Esophagus muscularis mucosa (tissue), 2 donors: Measurements from ENCODE around the gene USP5.

ENCODE experiments used
- POLR2A ChIP-seq: fragments of 450-650 bp; IDR thresholded peaks from one replicate; pipeline ENCODE4 v1.6.1; 2017; ENCODE audit warnings: antibody characterized with exemption, moderate library complexity, mild to moderate bottlenecking, low read depth
- POLR2AphosphoS5 ChIP-seq, 2 donors: sonication (generic); formaldehyde crosslinking; IDR thresholded peaks; one replicate each; pipeline ENCODE4 v1.6.1; 2017; ENCODE audit warnings: antibody characterized with exemption in 2 of 2

GRCh38 chr12:6902448-6902847 lies 50.5 kb downstream of the USP5 start:
- TF ChIP-seq POLR2AphosphoS5 (IDR thresholded peaks at IDR 0.05) = no peak
- no peak for TF ChIP-seq POLR2A
